GM12874 (cell line): Measurements from ENCODE around the gene HTR1D.
A peak's percentile ranks its signal among the peaks of the same experiment; 100 is the strongest.

Experiments
- TF ChIP-seq, protein P1 (sequence below): IDR thresholded peaks from 2 replicates; pipeline ENCODE4 v1.5.1; 2011; ENCODE audit warnings: low read depth, mild to moderate bottlenecking, control low read depth, low read length, moderate library complexity; ENCODE audit not compliant: insufficient read depth

HTR1D gene

DNA sequence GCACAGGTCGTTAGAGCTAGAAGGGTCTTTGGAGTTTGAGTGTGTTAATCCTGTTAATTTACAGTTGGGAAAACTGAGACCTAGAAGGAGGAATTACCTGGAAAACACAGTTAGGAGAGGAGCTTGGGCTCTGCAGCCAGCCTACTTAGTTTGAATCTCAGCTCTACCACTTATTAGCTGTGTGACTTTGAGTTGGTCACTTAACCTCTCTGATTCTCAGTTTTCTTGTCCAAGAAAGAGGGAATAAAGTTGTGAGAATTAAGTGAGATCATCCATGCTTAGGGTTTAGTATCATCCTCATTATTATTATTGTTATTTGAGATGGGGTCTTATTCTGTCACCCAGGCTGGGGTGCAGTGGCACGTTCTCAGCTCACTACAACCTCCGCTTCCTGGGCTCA, 5.4 kb upstream of the HTR1D start:
- TF ChIP-seq, protein P1, sequence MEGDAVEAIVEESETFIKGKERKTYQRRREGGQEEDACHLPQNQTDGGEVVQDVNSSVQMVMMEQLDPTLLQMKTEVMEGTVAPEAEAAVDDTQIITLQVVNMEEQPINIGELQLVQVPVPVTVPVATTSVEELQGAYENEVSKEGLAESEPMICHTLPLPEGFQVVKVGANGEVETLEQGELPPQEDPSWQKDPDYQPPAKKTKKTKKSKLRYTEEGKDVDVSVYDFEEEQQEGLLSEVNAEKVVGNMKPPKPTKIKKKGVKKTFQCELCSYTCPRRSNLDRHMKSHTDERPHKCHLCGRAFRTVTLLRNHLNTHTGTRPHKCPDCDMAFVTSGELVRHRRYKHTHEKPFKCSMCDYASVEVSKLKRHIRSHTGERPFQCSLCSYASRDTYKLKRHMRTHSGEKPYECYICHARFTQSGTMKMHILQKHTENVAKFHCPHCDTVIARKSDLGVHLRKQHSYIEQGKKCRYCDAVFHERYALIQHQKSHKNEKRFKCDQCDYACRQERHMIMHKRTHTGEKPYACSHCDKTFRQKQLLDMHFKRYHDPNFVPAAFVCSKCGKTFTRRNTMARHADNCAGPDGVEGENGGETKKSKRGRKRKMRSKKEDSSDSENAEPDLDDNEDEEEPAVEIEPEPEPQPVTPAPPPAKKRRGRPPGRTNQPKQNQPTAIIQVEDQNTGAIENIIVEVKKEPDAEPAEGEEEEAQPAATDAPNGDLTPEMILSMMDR: no peak

DNA sequence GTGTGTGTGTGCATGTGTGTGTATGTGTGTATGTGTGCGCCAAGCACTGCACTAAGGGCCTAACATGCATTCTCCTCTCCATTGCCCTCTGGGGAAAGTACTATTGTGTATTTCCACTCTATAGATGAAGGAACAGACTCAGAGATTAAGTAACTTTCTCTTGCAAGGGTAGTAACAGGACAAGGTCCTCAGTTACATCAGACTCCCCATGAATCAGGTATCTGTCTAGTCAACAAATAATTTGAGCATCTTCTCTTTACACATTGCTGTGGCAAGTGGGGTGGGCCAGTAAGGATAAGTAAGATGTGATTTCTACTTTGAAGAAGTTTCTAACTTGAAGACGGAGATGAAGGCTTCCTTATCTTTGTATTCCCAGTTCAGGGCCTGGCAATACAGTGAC, 5.0 kb upstream of the HTR1D start:
- TF ChIP-seq, protein P1: no peak

DNA sequence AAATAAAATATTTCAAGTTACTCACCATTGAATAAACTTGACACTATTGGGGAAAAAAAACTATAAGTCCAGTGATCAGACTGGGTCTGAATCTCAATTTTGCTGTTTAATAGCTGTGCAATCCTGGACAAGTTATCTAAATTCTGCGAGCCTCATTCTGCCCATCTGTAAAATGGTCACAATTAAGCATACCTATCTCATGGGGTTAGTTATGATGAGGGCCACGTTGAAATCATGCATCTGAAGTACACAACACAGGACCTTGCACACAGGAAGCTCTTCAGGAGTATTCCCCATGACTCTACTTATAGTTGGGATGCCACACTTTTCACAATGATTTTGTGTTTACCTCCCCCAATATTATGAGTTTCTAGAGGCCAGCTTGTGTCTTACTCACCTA, 3.8 kb upstream of the HTR1D start:
- TF ChIP-seq, protein P1: no peak

DNA sequence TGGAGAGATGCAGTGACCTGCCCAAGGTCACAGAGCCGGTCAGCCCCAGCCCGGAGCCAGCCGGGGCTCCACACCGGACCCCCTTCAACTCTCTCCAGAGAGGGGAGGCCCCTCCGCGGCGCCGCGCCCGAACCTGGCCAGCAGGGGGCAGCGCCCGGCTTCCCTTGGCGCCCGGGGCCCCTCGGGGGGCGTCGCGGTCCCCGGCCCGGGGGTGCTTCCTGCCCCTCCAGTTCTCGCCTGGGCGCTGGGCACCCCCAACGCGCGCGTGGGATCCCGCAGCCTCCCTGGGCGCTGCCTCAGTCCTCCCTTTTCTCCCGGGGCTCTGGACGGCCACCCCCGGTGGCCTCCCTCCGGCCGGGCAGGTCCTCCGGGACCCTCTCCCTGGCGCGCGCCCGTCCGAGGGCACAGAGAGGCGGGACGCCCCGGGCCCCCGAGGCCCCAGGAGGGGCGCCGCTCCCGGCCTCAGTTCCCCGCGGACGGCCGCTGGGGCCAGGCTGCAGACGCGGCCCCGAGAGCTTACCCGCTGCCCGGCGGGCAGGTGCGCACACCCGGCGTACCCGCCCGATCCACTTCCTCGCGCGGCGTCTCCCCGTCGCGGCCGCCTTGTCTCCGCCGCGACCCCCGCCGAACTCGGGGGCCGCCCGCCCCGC, 406 bp downstream of the HTR1D start:
- TF ChIP-seq, protein P1: peak; percentile 76

DNA sequence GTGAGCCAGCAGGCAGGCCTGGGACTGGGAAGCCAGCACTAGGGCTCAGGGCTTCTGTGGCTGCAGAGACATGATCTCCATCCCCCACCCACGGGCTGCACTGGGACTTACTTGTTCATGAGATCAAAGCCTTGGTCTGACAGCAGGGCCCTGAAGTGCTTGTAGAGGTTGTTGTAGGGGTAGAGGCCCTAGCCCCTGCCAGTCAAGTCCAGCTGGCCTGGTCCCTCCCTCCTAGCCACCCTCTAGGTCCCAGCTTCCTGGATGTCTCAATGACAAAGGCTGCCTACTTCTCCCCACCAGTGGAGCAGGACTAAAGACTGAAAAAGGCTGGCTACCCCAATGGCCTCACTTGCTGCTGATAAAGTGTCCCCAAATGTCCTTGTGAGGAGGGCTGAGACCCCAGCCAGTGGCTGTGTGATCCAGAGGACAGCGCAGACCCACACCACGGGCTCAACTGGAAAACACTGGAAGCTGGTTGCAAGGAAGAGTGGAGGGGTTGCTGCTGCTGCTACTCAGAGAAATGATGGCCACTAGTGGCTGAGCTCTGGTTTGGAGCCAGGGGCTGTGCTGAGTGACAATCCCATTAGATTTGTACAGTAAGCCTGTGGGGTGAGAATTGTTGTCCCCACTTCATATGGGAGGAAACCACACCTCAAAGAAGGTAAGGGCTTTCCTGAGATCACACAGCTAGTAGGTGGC, 1.4 kb downstream of the HTR1D start:
- TF ChIP-seq, protein P1: no peak

DNA sequence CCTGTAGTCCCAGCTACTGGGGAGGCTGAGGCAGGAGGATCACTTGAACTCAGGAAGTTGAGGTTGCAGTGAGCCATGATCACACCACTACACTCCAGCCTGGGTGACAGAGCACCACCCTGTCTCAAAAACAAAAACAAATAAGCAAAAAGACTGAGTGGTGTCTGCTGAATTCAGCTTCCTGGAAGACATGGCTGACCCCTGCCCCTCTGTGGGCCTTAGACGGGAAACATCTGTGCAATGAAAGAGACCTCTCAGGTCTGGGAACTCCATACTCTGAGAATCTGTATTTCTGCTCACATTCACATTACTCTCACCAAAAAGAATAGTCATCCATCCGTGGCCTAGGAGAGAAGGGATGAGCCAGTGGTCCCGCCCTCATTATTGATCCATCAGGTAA, 2.0 kb downstream of the HTR1D start:
- TF ChIP-seq, protein P1: no peak

DNA sequence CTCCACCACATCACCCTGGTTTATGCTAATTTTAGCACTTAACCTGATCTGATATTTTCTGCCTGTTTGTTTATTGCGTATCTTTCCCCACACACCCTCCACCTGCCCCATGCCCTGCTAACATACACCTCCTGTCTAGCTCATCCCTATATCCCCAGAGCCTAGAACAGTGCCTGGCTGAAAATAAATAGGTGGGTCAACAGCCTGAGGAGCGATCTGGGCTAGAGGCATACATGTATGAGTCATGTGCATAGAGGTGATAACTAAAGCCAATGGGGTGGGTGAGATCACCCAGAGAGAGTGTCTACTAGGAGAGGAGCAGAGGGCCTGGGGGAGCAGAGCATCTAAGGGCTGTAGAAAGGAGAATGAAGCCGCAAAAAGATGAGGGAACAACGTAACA, 2.7 kb downstream of the HTR1D start:
- TF ChIP-seq, protein P1: no peak
